Right renal cortex interstitium (tissue), 3 donors: ENCODE data around the gene NIFK. TPM values are rescaled to one million over a fixed set of nuclear protein-coding genes. Genes with fewer than 3 reads are reported as not detected.
"Not testable (repeated sequence)": the region's sequence is repeated elsewhere in the genome, so short reads cannot be mapped to it uniquely, and the experiment has no call there.

Source experiments
- DNase-seq, 3 donors: peaks; one replicate each; pipeline ENCODE4 v3.0.0-alpha.2; 2013; ENCODE audit warnings: low read depth in 3 of 3, low spot score in 2 of 3
- polyA plus RNA-seq, 3 donors: library from polyadenylated mRNA; unstranded; fragments of 120-200 nt; gene quantifications; one replicate each; pipeline ENCODE4 v1.2.1, GENCODE V29; 2013; ENCODE audit not compliant: insufficient read length in 3 of 3

NIFK gene
- polyA plus RNA-seq, 3 donors, result 64.2 to 73.6 (median 70.1) TPM

DNA sequence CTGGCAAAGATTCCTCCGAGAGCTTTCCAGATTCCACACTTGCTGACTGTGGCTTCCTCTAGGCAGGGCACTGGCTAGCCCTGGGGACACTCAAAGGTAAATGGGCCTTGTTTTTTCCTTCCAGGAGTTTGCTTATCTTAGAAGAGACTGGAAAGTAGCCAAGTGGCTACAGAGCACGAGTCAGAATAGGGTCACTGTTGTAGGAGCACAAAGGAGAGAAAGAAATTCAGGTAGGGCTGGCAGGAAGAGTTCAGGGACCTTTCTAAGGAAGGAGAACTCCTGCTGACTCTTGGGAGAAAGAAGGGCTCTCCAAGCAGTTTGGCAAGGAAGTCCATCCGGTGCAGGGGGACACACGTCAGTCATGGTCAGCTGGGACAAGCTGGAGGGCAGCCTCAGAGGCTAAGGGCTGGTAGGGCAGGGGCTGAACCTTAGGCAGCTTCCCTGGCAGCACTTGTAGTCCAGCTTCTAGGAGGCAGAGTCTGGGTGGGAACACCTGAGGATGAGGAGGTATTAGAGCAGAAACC lies 39.5 kb downstream of the NIFK start:
- DNase-seq, result no peak

DNA sequence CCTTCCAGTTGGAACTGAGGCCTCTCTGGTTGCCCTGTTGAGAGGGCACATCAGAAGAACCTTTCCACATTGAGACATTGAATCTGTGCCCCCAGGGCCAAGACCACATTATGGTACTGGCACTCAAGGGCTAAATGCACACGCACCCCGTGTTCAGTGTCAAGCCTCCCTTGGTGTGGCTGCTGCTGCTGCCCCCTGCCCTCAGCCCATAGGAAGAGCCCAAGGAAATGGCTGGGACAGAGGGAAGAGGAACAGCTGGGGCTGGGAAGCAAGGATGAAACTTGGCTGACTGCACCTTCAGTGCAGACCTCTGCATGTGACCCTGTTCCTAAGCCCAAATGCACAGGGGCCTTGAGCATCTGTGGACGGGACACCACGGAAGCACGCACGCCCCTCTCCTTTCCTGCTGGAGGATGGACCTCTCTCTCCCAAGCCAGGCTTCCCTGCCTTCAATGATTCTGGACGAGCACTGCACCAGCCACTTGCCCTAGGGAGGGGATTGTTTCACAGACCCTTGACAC lies 40.2 kb downstream of the NIFK start:
- DNase-seq, result no peak

- DNase-seq, result no peak
Observed at GRCh38 chr2:121695171-121695451, 41.6 kb downstream of the NIFK start.

DNA sequence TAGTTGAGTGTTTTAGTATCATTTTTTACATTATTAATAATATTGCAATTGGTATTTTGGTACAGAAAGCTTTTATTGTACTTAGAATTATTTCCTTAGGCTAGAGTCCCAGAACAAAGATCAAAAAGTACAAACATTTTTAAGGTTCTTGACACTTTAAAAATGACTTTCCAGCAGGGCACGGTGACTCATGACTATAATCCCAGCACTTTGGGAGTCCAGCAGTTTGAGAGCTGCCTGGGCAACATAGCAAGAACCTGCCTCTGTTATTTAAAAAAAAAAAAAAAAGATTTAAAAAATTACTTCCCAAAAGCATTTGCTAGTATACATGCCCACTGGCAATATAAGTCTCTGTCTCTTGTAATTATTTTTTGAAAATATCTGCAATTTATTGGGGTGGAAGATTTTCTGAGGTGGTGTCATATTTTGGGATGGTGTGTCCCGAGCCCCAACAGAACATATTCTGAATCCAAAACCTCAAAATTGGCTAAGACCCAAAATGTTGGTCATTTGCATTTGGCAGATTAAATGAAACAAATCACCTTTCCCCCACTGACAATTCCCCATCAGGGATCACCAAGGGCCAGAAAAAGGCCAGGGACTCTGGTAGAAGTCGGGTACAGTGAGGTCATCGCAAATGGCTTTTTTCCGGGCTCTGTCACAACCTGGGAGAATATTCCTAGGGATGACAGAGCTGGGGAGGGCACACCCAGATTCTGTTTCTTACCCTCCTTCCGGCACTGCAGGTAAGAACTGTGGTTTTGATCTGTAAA lies 42.1 kb downstream of the NIFK start:
- DNase-seq, result no peak

DNA sequence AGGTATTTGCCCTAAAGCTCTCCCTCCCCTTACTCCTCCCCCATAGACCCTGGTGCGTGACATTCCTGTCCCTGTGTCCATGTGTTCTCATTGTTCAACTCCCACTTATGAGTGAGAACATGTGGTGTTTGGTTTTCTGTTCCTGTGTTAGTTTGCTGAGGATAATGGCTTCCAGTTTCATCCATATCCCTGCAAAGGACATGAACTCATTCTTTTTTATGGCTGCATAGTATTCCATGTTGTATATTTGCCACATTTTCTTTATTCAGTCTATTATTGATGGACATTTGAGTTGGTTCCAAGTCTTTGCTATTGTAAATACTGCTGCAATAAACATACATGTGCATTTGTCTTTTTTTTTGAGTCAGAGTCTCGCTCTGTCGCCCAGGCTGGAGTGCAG lies 46.1 kb downstream of the NIFK start:
- not testable (repeated sequence) for DNase-seq

GRCh38 chr2:121690095-121690494 lies 46.6 kb downstream of the NIFK start:
- no peak for DNase-seq

DNA sequence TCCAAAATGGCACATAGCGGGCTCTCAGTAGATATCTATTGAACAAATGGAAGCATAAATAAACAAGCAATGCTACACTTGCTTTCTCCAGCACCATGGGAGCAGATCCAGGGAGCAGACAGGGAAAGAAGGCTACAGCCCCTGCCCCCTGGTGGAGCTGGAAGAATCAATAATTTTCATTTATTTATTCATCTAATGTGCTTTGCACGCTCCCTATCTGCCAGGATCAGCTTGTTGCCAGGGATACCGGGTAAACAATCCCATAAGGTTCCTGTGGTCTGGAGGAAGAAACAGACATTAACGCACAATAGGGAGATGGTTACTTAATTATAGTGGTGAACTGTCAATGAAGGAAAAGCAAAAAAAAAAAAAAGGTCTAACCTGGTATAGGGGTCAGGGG lies 47.3 kb downstream of the NIFK start:
- DNase-seq, result no peak

- no peak for DNase-seq
Observed at GRCh38 chr2:121688820-121689219, 47.9 kb downstream of the NIFK start.

DNA sequence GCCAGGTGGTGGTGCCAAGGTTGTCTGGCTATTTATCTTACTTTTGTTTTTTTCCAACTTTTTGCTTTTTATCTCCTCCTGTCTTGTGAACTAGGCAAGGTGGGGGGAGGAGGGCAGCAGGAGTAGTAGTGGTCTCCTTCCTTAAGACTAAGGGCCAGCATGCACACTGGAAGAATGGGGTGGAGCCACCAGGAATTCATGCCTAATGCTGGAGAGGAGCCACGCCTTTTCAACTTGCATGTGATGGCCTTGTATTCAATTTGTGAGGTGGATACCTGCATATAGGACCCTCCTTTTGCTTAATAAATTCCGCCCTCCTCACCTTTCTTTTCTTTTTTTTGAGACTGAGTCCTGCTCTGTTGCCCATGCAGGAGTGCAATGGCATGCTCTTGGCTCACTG lies 49.8 kb downstream of the NIFK start:
- DNase-seq, result no peak

- no peak for DNase-seq
Observed at GRCh38 chr2:121686218-121686617, 50.5 kb downstream of the NIFK start.

DNA sequence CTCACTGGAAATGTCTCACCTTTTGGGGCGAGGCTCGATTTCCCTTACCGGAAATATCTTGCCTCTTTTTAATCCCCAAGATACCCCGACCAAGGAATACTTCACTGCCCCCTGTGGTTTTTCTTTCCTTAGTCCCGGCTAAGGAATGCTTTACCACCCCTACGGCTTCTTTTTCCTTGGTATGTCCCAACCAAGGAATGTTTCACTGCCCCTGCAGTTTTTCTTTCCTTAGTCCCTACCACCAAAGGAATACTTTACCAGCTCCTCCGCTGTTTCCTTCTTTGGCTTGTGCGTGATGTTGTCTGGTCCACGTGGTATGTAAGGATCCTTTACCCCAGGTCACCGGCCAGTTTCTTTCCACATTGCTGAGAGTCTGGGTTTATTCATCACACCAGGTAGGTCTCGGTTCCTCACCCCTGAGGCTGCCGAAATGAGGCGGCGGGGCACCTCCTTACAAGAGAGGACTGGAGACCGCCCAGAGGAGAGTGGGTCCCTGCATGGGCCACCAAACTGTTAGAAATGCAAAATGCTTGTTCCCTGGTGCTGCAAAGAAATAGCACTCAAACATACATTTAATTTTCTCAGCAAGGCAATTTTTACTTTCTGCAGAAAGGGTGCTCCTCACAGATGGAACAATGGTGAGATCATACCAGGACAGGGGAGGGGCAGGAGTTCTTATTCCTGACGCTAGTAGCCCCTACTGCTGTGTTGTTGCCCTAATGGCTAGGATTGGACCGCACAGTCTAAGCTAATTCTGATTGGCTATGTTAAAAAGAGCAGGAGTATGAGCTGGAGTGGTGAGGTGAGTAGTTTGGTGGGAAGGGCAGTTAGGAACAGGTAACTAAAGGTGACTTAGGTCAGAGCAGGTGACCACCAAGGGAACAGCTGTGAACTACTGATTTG lies 54.0 kb downstream of the NIFK start:
- no peak for DNase-seq

DNA sequence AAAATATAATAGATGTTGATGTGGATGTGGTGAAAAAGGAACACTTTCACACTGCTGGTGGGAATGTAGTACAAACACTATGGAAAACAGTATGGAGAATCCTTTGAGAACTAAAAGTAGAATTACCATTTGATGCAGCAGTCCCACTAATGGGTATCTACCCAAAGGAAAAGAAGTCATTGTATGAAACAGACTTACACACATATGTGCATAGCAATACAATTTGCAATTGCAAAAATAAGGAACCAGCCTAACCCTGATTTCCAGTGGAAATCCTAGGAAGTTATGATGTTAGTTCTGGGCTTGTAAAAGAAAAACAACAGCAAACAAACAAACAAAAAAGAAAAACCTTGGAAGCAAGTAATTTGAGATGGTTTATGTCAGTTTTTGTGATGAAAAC lies 58.8 kb downstream of the NIFK start:
- DNase-seq, result no peak

Other genes with a start within 250 kb of the NIFK start
- gene RNU4ATAC, start 206.0 kb downstream of the NIFK start, polyA plus RNA-seq, result 1 to 10 TPM in 2 of 3 donors, not detected in 1; 1.3 to 1.7 TPM
- gene CLASP1, start 87.4 kb downstream of the NIFK start, polyA plus RNA-seq, result 10 to 100 TPM; 39.8 to 45.3 (median 44.1) TPM
- 100 to 1,000 TPM in 2 of 3 donors, 10 to 100 TPM in 1; 95.9 to 106 (median 101) TPM for gene TSN, start 18.8 kb upstream of the NIFK start, polyA plus RNA-seq